GM19468 (cell line): ENCODE data around the gene ATM.
"Not testable (repeated sequence)": the region's sequence is repeated elsewhere in the genome, so short reads cannot be mapped to it uniquely, and the experiment has no call there.

Experiments
- ATAC-seq: cut with Tn5 transposase; IDR thresholded peaks from one replicate; pipeline ENCODE4 v1.9.1; 2021; ENCODE audit warnings: mild to moderate bottlenecking, moderate library complexity, moderate number of reproducible peaks; ENCODE audit not compliant: unreplicated experiment; ENCODE audit errors: extremely low read depth

The ATM gene

DNA sequence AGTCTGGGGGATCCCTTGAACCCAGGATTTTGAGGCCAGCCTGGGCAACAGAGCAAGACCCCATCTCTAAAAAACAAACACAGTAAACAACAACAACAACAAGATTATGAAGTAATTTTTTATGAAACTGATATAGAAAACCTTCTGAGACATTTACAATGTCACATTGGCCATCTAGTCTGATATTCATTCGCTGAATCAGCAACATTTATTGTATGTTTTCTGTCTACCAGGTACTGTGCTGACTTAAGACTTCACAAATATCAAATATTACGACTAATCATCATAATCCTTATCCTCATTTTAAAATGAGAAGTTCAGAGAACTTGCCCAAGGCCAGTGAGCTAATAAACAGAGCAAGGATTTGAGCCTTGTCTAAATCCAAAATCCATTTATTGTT is 120.8 kb downstream of the ATM start:
- no peak for ATAC-seq

DNA sequence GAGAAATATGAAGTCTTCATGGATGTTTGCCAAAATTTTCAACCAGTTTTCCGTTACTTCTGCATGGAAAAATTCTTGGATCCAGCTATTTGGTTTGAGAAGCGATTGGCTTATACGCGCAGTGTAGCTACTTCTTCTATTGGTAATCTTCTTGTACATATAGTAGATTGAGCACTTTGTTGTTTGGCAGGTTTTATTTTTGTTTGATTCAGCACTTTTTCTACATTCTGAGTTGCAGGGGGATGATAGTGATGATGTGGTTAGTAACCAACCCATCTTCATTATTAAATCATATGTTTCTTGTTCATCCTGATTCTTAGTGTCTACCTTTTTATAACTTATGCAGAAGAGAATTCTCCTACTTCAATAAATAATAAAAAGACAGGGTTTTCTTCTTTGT is 122.9 kb downstream of the ATM start:
- ATAC-seq = no peak

DNA sequence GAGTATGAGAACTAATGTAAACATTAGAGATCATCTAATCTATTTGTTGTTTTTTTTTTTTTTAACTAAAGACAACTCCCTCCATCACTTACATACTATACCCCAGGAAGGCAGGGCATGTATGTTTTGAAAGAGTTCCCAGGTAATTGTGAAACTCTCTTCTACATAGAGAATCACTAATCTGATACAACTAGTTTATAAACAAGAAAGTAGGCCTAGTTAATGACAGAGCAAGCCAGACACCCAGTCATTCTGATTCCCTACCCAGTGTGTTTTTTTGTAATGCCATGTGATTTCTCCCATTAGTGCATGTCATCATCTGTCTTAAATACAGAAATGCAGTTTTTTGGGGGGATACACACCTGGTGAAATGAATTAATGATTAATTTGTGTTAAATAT is 123.6 kb downstream of the ATM start:
- ATAC-seq = no peak

DNA sequence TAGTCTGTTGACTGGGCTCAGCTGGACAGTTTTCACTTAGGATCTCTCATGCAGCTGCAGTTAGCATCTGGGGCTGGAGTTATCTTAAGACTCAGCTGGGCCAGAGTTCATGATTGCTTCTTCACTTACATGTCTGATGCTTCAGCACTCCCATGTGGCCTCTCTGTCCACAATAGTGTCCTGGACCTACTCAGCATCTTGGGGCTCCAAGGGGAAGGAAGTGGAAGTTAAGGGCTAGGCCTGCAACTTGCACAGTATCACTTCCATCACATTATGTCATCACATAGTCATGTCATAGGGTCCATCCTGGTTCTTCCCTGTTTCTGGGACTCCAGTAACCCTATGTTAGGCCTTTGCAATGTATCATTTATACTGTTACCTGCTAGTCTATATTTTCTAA is 128.6 kb downstream of the ATM start:
- no peak for ATAC-seq

DNA sequence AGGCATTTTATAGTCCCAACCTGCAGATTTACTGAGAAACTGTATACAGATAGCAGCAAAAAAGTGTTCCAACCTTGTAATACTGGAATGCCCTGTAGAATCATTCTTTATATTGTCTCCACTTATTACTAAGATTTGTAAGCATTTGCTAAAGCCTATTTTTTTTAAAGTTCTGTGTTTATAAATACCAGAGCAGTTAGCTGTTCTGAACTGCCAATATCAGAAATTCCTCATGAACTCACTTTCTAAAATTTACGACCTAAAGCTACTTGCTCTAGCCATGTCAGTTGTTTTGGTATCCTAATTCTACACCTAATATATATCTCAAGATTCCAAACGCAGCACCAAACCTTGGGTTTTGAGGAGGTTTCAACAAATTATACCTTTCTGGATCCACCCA is 141.3 kb downstream of the ATM start:
- ATAC-seq = no peak

DNA sequence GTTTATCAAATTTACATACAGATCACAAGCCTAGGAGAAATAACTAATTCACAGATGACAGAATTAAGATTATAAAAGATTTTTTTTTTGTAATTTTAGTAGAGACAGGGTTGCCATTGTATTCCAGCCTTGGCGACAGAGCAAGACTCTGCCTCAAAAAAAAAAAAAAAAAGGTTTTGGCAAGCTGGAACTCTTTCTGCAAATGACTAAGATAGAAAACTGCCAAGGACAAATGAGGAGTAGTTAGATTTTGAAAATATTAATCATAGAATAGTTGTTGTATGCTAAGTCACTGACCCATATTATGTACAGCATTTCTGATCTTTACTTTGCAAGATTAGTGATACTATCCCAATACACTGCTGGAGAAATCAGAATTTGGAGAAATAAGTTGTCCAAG is 145.3 kb downstream of the ATM start:
- no peak for ATAC-seq

DNA sequence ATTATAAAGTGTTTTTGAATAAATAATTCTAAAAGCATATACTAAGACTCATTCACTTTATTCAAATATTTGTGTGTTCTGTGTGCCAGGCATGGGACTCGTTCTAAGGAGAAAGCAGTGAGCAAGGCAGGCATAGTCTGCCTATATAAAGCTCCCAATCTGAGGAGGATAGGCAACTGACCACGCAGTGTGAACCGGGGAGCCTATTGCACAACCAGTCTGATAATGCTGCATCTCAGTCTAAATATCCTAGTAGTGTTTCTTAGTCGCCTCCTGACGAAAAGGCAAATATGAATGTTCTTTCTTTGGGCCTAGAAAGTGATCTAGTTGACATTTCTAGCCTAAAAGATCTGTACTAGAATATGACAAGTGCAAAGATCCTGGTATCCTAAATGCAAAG is 146.2 kb downstream of the ATM start:
- ATAC-seq = no peak

DNA sequence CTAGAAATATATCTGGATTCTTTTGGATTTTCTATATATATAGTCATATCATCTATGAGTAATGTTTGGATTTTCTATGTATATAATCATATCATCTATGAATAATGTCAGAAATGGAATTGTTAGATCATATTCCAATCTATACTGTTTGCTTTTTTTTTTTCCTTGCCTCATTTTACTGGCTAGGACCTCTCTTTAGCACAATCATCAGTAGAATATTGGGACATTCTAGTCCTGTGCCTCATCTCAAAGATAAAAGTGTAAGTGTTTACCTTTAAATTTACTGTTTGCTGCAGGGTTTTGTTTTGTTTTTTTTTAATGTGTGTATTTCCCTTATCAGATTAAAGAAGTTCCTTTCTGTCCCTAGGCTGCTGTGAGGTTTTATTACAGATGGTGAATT is 147.4 kb downstream of the ATM start:
- ATAC-seq = no peak

DNA sequence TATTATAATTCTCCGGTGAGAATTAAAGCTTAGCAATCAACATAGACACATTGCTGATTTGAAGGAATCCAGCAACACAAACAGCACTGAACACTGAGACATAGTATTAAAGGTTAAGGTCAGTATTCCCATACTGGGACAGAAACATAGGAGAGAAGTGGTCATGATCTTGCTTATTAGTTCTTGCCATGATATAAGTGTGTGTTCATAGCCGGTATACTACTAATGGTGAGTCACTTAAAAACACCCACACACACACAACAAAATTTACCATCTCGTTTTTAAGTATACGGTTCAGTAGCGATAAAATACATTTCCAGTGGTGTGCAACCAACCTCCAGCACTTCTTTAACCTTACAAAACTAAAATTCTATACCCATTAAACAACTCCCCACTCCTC is 148.1 kb downstream of the ATM start:
- ATAC-seq = no peak

DNA sequence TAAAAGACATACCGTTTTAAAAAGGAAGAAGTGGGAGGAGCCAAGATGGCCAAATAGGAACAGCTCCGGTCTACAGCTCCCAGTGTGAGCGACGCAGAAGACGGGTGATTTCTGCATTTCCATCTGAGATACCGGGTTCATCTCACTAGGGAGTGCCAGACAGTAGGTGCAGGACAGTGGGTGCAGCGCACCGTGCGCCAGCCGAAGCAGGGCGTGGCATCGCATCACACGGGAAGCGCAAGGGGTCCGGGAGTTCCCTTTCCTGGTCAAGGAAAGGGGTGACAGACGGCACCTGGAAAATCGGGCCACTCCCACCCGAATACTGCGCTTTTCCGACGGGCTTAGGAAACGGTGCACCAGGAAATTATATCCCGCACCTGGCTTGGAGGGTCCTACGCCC is 150.6 kb downstream of the ATM start:
- ATAC-seq = not testable (repeated sequence)

DNA sequence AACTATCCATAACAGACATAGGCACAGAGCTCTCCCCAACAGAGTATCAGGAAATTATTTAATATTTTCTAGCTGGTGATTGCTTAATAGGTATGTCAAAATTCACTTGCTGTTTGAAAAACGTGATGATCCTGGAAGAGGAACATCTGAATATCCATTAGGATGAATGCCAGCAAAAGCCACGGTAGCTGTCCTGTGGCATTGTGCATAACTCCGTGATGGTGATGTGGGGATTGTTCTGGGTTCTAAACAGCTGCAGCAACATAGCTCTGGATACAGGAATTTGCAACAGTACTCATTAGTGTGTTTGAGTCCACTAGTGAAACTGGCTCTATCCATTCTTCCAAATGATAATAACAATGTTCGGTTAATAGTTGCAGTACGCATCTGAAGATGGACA is 165.7 kb downstream of the ATM start:
- ATAC-seq = no peak

DNA sequence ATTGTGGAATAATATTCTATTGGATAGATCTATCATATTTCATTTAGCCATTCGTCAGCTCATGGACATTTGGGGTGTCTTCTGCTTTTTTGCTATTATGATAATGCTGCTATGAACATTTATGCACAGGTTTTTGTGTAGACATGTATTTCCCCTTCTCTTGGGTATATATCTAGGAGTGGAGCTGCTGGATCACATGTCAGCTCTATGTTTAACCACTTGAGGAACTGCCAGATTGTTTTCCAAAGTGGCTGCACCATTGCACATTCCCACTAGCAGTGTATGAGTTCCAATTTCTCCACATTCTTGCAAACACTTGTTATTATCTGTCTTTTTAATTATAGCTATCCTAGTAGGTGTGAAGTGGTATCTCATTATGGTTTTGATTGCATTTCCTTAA is 169.5 kb downstream of the ATM start:
- ATAC-seq = no peak

DNA sequence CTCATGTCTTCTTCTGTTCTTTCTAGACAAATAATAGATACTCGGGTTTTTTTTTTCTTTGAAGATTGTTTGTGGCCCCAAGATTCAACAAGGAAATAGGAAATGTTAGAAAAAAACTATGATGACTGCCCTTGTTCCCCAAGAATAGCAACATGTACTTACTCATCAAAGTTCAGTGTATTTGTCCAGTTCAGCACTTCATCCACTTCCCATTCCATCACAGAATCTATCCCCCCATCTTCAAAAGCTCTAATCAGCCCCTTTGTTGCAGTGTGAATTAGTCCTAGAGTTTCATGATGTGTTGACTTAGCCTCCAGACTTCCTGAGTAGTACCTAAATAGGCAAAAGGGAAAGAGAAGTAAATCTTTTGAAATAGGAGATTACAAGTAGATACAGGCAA is 170.2 kb downstream of the ATM start:
- ATAC-seq = no peak

DNA sequence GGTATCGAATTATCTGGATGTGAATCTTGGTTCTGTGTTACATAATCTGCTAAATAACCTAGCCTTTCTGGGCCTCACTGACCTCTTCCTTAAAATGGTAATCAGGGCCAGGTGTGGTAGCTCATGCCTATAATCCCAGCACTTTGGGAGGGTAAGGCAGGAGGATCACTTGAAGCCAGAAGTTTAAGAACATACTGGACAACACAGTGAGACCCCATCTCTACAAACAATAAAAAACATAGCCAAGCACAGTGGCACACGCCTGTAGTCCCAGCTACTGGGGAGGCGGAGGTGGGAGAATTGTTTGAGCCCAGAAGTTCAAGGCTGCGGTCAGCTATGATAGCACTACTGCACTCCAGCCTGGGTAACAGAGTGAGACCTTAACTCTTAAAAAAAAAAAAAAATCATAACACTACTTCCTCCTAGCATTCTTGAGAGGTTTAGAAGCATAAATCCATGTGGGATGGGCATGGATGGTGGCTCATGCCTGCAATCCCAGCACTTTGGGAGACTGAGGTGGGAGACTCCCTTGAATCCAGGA is 171.9 kb downstream of the ATM start:
- ATAC-seq = no peak

DNA sequence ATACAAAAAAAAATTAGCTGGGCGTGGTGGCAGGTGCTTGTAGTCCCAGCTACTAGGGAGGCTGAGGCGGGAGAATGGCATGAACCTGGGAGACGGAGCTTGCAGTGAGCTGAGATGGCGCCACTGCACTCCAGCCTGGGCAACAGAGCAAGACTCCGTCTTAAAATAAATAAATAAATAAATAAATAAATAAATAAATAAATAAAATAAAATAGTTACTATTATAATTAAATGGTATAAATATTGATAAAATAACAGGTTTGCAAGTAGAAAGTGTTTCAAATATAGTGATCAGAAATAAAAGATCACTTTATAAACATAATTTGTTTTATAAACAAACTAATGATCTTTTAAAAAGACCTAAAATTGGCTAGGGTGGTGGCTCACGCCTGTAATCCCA is 173.8 kb downstream of the ATM start:
- not testable (repeated sequence) for ATAC-seq

DNA sequence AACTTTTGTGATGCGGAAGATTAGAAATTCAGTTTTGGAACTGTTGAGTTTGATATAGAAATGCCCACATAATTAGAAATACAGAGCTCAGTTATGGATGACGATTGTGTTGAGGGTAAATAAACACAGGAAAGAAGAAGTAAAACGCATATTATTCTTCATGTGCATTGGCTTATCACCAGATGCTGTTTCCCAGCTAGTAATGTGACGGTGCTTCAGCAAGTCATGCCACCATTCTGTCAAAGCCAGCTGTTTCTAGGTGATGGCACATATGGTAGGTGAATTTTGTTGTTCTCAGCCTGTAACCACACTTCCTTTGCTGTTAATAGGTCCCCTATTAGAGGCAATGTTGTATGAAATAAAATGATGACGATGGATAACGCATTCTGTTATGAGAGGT is 175.6 kb downstream of the ATM start:
- ATAC-seq = no peak

DNA sequence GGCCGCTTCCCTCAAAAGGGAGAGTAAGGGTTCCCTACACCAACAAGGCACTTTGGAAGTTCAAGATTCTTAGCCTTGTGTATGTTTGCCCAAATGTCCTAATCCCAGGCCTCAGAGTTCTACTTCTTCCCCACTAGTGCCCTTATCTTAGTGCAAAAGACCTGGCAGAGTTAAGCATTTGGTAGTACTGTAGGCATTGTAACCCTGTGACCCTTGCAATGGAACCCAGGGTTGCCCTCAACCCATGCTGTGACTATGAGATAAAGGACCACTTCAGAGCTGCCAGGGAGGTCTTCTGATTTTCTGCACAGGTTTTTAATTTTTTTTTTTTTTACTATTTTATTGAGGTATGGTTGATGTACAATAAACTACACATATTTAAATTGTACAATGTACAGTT is 179.4 kb downstream of the ATM start:
- ATAC-seq = no peak

DNA sequence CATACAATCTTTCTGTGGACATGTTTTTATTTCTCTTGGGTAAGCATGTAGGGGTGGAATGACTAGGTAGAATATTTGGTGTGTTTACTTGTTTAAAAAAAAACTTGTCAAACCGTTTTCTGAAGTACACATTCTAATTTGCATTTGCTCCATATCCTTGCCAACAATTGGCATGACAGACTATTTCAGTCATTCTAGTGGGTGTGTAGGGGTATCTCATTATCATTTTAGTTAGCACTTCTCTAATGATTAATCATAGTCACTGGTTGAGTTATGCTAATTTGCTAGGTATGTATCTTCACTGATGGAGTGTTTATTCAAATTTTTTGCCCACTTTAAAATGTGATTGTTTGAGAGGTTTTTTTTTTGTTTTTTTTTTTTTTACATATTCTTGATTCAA is 180.2 kb downstream of the ATM start:
- no peak for ATAC-seq

DNA sequence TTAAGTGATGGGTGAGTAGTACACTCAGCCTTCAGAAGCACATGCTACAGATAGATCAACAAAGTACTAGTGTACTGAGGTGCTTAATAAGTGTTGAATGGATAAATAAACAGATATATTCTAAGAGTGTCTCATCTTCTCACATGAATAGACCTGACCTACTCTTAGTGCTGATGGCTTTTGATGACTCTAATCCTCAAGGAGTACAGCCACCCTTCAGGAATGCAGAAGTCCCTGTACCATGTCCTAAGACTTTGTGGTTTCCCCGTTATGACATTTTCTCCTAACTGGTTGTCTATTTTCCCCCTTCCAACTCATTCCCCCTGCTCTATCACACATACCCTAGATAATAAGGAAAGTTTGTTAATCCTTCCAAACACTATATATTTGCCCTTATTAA is 182.8 kb downstream of the ATM start:
- no peak for ATAC-seq

DNA sequence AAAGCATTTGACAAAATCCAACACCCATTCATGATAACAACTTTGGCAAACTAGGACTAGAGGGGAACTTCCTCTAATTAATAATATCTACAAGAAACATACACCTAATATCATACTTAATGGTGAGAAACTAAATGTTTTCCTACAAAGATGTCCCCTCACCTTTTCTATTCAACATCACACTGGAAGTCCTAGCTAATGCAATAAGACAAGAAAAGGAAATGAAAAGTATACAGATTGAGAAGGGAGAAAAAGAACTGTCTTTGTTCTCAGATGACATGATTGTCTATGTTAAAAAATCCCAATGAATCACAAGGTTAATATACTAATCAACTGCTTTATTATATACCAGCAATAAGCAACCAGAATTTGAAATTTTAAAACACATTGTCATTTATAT is 192.1 kb downstream of the ATM start:
- no peak for ATAC-seq

DNA sequence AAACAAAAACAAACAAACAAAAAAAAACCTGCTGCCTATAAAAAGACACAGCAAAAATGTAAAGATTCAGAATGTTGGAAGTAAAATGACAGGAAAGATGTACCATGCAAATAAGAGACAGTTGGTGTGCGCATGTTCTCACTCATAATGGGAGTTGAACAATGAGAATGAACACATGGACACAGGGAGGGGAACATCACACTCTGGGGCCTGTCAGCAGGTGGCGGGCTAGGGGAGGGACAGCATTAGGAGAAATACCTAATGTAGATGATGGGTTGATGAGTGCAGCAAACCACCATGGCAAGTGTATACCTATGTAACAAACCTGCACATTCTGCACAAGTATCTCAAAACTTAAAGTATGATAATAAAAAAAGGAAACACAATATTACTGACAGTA is 194.7 kb downstream of the ATM start:
- ATAC-seq = not testable (repeated sequence)
